GM19193 (cell line): ENCODE data around the gene MYL4.
A peak's percentile ranks its signal among the peaks of the same experiment; 100 is the strongest.

Source experiments
- POLR2A ChIP-seq: IDR thresholded peaks from 4 replicates; pipeline ENCODE4 v1.6.1; 2011; ENCODE audit not compliant: insufficient read depth, insufficient read length; ENCODE audit errors: extremely low read depth

The MYL4 gene

DNA sequence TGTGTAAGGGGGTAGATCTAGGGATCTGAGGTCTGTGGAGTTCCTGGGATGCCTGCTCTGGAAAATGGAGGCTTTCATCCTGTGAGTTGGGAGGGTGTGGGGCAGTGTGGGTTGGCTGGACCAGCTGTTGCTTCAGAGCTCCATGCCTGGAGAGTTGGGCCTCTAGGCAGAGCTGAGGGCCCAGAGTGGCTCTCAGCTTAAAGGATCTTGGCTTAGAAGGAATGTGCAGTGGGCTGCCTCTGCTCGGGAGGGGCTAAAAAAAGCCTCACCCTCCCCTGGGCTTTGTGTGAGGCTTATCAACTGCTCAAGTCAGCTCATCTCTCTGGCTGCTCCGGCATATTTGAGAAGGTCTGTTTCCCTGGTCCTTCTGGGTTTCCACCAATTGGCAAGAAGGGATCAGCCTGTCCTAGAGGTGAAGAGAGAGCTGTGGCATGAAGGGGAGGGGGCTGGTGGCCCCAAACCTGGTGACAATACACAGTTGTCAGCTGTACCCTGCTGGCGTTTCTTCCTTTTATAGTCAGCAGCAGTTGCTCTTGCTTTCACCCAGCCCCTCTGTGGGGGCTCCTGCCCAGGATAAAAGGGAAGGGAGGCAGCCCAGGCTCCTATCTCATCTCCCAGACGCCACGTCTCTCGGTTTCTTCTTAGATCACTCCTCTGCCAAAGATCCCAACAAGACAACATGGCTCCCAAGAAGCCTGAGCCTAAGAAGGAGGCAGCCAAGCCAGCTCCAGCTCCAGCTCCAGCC, at the start of gene MYL4:
MYL4 (plus strand) TSS at position 605 of the 745 bp plus-strand sequence; CDS start at position 680, 75 bp downstream.
- TF ChIP-seq POLR2A = no peak

DNA sequence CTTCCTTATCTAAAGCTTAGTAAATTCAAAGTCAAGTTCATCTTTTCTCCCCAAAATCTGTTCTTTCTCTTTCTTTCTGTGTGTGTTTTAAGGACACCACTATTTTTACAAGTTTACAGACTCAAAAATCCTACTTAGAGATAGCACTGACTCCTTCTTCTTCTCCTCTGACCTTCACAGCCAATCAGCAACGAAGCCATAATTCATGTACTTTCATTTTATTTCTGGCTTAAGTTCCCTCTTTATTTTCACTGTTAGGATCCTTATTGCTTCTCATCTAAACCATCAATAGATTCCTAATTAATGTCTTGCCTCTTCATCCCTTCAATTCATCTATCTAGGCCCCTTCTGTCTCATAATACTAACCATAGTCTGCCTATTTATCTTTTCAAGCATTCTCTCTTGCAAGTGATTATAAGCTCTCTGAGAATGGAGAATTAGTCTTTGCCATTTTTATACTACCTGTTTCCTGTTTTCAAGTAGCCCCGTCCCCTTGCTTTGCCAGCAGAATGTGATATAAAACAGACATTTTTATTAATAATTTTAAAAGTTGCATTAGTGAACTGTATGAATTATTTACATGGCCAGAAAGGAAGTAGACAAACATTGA, 47.0 kb upstream of the MYL4 start:
- TF ChIP-seq POLR2A = no peak

DNA sequence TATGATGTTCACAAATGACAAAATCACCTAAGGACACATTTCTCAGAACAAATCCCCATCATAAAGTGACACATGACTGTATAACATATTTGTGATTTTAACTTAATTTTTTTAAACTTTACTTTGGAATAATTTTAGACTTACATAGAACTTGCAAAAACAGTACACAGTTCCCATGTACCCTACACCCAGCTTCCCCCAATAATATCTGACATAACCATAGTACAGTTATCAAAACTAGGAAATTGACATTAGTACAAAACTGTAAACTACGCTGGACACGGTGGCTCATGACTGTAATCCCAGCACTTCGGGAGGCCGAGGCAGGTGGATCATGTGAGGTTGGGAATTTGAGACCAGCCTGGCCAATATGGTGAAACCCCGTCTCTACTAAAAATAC, 44.9 kb upstream of the MYL4 start:
- TF ChIP-seq POLR2A = no peak

- no peak for TF ChIP-seq POLR2A
Measured at GRCh38 chr17:47165137-47165536, 44.0 kb upstream of the MYL4 start.

DNA sequence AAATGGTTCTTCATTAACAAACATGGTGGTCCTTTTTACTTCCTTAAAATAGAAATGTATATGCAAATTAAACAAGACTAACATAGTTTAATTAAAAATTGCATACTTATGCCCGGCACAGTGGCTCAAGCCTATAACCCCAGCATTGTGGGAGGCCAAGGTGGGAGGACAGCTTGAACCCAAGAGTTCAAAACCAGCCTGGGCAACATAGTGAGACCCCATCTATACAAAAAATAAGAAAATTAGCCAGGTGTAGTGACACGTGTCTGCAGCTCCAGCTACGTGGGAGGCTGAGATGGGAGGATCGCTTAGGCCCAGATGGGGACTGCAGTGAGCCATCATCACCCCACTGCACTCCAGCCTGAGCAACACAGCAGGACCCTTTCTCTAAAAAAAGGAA, 38.4 kb upstream of the MYL4 start:
- TF ChIP-seq POLR2A = no peak

GRCh38 chr17:47172696-47173565, 36.2 kb upstream of the MYL4 start:
- no peak for TF ChIP-seq POLR2A

DNA sequence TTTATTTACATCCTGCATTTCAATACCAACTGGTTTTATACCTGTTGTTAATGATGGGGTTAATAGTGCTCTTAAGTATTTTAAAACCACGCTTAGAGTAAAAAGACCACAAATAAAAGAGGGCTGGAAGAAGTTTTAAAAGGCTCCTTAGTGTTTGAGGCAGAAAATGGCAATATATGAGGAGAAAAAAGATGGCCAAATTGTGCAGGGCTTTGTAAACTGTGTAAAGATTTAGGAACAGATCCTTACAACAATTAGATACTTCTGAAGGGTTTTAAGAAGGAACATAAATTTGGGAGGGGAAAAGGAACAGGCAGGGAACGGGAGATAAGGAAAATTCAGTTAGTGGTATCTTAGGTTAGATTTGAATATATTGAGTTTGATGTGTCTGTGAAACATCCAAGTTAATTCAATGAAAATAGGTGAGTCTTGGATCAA, 32.7 kb upstream of the MYL4 start:
- no peak for TF ChIP-seq POLR2A

DNA sequence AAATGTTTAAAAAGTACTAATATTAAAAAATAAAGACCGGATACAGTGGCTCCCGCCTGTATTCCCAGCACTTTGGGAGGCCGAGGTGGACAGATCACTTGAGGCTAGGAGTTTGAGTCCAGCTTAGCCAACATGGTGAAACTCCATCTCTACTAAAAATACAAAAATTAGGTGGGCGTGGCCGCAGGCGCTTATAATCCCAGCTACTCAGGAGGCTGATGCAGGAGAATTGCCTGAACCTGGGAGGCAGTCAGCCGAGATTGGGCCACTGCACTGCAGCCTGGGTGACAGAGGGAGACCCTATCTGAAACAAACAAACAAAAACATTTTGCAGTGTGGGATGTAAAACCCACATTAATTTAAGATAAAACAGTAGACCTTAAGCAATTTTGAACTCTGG, 31.9 kb upstream of the MYL4 start:
- TF ChIP-seq POLR2A = no peak

DNA sequence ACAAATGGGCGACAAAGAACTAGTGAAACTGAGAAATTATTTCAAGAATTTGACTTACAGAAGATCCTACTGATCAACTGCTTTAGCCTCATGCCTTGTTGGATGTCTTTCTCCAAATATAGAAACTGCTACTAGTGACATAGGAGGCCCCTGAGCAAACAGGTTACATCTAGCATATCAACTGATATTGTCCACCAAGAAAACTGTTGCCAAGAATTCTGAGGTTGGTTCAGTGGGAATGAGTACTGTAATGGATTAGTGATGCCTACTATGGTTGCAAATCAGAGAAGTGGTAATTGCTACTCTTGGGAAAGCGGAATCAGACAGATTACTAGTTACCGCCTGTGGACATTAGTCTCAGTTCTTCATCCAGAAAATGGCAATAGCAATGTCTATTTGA, 30.0 kb upstream of the MYL4 start:
- TF ChIP-seq POLR2A = no peak

DNA sequence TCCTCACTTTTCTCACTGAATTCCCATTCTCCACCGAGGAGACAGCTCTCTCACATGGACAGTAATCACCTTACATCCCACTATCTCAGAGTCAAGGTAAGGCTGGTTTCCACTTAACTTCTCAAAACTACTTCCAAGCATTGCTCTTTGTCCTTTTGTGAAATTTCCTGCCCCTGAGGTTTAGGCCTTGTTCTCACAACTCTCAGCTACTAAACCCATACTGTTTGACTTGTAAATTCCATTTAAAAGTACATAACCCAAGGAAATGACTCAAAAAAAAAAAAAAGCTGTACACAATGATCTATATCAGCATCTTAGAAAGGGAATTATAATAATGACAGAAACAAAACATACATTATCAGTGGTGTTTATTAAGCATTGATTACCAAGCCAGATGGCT, 28.8 kb upstream of the MYL4 start:
- TF ChIP-seq POLR2A = no peak

DNA sequence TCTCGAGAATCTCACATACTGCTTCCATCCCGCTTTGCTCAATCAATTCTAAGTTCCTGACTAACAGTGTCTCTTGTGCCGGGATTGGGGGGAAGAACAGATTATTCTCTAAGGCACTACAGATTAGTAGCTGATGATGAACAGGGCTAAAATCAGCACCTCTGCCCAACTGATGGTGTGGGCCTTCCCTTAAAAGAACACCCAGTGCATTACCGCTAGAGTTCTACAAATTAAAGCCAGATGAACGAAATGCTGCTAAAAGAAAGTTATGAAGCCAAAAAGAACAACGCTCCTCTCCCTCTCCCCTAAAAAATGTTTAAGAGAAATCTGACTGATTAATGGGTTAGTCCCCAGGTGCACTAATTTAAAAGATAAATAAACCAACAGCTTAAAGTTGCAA, 24.5 kb upstream of the MYL4 start:
- no peak for TF ChIP-seq POLR2A

DNA sequence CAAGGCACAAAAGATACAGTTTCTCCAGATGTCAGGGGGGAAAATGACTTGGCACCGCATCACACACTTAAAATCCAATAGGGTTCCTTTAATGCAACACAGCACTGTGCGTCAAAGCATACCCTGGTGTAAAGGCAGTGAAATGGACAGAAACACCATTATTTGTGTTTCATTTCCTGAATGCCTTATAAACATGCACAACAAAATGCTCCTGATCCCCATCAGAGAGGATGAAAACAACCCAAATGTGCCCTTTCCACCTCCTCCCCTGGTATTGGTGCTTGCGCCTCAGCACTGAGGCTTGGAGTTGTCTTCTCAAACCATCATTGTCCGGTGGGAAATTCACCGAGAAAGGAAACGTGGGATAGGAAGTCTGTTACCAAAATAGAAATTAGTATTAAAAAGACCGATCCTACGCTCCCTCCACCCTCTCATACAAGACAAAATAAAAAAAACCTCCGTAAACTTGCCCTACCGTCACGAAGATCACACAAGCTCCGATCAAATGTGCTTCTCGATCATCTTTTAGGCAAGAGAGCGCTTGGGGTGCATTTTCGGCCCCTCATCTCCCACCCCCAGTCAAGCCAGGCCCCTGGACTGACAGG, 20.8 kb upstream of the MYL4 start:
- TF ChIP-seq POLR2A = no peak

- peak; percentile 71 for TF ChIP-seq POLR2A
Measured at GRCh38 chr17:47188876-47189731, 20.0 kb upstream of the MYL4 start, which contains the start of gene CDC27. TSS of gene CDC27 (minus strand) at chr17:47189295. CDS start at chr17:47189172, 123 bp downstream.

GRCh38 chr17:47189732-47190237, 19.4 kb upstream of the MYL4 start:
- TF ChIP-seq POLR2A = no peak
